Measurements from ENCODE around the gene ANKRD6. TPM values are rescaled to one million over a fixed set of nuclear protein-coding genes. Genes with fewer than 3 reads are reported as not detected.

ANKRD6 gene
- total RNA-seq, 2 experiments from 2014 or later, result 2.4 to 7.0 TPM

DNA sequence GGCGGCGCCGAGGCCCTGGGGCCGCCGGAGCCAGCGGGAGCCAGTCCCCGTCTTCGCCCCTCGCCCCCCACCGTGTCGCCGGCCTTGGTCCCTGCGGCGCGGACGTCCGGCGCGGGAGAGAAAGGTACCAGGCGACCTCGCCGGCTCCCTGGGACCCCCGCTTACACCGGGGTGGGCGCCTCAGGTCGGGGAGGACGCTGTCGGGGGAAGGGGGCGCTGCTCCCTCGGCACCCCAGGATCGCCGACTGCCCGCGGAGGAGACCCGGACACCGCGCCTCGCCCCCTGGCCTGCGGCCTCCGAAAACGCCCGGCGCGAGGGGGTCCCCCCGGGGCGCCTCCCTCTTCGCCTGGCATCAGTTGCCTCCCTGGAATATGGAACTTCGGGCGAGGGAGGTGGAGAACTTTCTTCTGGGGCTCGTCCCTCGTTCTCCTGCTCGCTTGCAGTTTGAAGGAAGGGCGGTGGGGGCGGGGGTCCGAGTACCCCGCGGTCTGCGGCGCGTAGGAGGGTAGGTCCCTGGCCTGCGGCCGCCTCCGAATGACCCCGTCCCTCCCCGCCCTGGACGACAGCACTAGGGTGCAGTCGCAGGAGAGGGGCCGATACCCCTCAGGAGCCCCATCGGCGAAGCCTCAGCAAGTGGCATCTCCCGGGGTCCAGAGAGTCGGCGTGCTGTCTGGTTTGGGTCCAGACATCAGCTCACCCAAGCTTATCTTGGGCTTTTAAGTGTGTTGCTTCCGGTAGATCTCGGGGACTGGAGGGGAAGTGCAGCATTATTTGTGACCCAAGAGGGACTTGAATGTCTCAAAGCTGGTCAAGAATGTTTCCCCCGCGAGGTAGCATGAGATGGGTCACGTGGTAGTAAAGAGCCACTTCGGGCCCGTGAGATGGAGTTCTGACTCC lies 549 bp downstream of the ANKRD6 start:
- Histone ChIP-seq H3K9me2 (ENCODE audit: insufficient read depth, low read length) (no peaks in the 10 kb centered on the region), H2AFZ (ENCODE audit: low read length) (peak overlapping the region; percentile 74), H3K4me2 (ENCODE audit: low read length) (peak overlapping the region; percentile 58), H4K20me1 (ENCODE audit: insufficient read depth, low read length) (no peaks in the 10 kb centered on the region), H3K4me1 (ENCODE audit: insufficient read depth, low read length, poor library complexity, severe bottlenecking) (peaks cover 22% of the 10 kb centered on the region), H3K9me3 (ENCODE audit: low read length) (no peaks in the 10 kb centered on the region), H3K36me3 (ENCODE audit: insufficient read depth, low read length) (no peaks in the 10 kb centered on the region), H3K4me3 (ENCODE audit: low read depth, low read length, poor library complexity, severe bottlenecking) (peak overlapping the region; percentile 70), H3K79me2 (ENCODE audit: insufficient read depth, low read depth, low read length) (no peaks in the 10 kb centered on the region), H3K27ac (ENCODE audit: low read depth, low read length, poor library complexity, severe bottlenecking) (no peak overlapping the region)
- intact Hi-C loops (cut with micrococcal nuclease; ENCODE audit: unreplicated experiment), result loop anchor here (1.0 to 10.0 kb wide), 5 partner anchors 61 to 1044 kb away; no protein-coding TSS in a partner anchor
- ChIA-PET POLR2A (interaction anchor here (0.9 to 1.4 kb wide), 2 partner anchors 11 to 18 kb away, joined by 3 to 8 read pairs; no protein-coding TSS in a partner anchor), CTCF (ENCODE audit: unreplicated experiment) (interaction anchor here (1.0 kb wide), 1 partner anchor 55 kb away, joined by 3 read pairs; no protein-coding TSS in a partner anchor)
- DNase-seq (ENCODE audit: low spot score), result peak; percentile 44
- no peak for TF ChIP-seq EZH2phosphoT487 (IDR thresholded peaks at IDR 0.05; ENCODE audit: borderline replicate concordance, low read depth, low read length)
- TF ChIP-seq, protein P1, sequence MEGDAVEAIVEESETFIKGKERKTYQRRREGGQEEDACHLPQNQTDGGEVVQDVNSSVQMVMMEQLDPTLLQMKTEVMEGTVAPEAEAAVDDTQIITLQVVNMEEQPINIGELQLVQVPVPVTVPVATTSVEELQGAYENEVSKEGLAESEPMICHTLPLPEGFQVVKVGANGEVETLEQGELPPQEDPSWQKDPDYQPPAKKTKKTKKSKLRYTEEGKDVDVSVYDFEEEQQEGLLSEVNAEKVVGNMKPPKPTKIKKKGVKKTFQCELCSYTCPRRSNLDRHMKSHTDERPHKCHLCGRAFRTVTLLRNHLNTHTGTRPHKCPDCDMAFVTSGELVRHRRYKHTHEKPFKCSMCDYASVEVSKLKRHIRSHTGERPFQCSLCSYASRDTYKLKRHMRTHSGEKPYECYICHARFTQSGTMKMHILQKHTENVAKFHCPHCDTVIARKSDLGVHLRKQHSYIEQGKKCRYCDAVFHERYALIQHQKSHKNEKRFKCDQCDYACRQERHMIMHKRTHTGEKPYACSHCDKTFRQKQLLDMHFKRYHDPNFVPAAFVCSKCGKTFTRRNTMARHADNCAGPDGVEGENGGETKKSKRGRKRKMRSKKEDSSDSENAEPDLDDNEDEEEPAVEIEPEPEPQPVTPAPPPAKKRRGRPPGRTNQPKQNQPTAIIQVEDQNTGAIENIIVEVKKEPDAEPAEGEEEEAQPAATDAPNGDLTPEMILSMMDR (conservative IDR thresholded peaks at IDR 0.05; ENCODE audit: low read length), result no peak
- no TSS peak for BruUV-seq (replicated peaks)

DNA sequence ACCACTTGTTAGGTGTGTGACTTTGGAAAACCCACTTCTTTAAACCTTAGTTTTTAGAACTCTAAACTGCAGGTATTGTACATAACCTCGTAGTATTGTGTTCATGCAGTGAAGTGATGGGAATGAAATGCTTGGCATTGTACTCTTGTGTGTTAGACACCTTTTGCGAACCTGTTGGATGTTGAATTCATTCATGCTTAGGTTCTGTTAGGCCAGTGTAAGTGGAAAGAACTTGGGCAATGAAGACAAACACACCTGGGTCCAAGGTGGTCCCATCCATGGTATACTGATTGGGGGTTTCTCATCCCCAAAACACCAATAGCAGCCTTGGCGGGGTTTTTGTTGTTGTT lies 1.2 kb downstream of the ANKRD6 start:
- no TSS peak for BruUV-seq (replicated peaks)
- peak overlapping the region; percentile 74 for H2AFZ ChIP-seq (ENCODE audit: low read length)
- POLR2A ChIA-PET, result interaction anchor here (1.0 kb wide), 1 partner anchor 16 kb away, joined by 4 read pairs; no protein-coding TSS in a partner anchor

More for the DNA sequence above, 1.2 kb downstream of the ANKRD6 start:
- peaks cover 22% of the 10 kb centered on the region for H3K4me1 ChIP-seq (ENCODE audit: insufficient read depth, low read length, poor library complexity, severe bottlenecking)
- H3K4me3 ChIP-seq (ENCODE audit: low read depth, low read length, poor library complexity, severe bottlenecking), result no peak overlapping the region
- no peaks in the 10 kb centered on the region for H3K9me2 ChIP-seq (ENCODE audit: insufficient read depth, low read length)
- no peaks in the 10 kb centered on the region for H3K9me3 ChIP-seq (ENCODE audit: low read length)
- no peaks in the 10 kb centered on the region for H3K36me3 ChIP-seq (ENCODE audit: insufficient read depth, low read length)
- peak overlapping the region; percentile 58 for H3K4me2 ChIP-seq (ENCODE audit: low read length)
- CTCF ChIA-PET (ENCODE audit: unreplicated experiment), result no interaction called here
- intact Hi-C loops (cut with micrococcal nuclease; ENCODE audit: unreplicated experiment), result loop anchor here (5.0 to 10.0 kb wide), 3 partner anchors 163 to 1043 kb away; no protein-coding TSS in a partner anchor
- TF ChIP-seq, protein P1 (conservative IDR thresholded peaks at IDR 0.05; ENCODE audit: low read length), result no peak
- no peak for TF ChIP-seq EZH2phosphoT487 (IDR thresholded peaks at IDR 0.05; ENCODE audit: borderline replicate concordance, low read depth, low read length)
- H4K20me1 ChIP-seq (ENCODE audit: insufficient read depth, low read length), result no peaks in the 10 kb centered on the region
- DNase-seq (ENCODE audit: low spot score), result no peak
- H3K79me2 ChIP-seq (ENCODE audit: insufficient read depth, low read depth, low read length), result no peaks in the 10 kb centered on the region
- no peak overlapping the region for H3K27ac ChIP-seq (ENCODE audit: low read depth, low read length, poor library complexity, severe bottlenecking)
